Psoas muscle (tissue), 8 donors: ENCODE results near the gene EMC10. TPM values are rescaled to one million over a fixed set of nuclear protein-coding genes. Genes with fewer than 3 reads are reported as not detected.

Experiments used
- ATAC-seq, 4 donors: fragments of 200-7000 bp; cut with Tn5 transposase; one replicate each; pipeline ENCODE4 v1.9.1; 2020; ENCODE audit warnings: moderate library complexity in 3 of 4, mild to moderate bottlenecking in 2 of 4
- DNase-seq, 2 donors: peaks; one replicate each; pipeline ENCODE4 v3.0.0-alpha.2; 2020
- H3K27ac ChIP-seq: fragments of 200-600 bp; one replicate; pipeline ENCODE4 v1.8.0; 2022
- H3K27me3 ChIP-seq, 3 donors: fragments of 200-600 bp in 1 of 3; one replicate each; pipeline versions ENCODE4 v1.6.1 to v1.8.0; 2013 to 2022; ENCODE audit warnings: low read length in 2 of 3, mild to moderate bottlenecking in 2 of 3, moderate library complexity in 1 of 3; ENCODE audit not compliant: insufficient read depth in 3 of 3
- H3K36me3 ChIP-seq, 2 donors: fragments of 200-600 bp in 1 of 2; one replicate each; pipeline versions ENCODE4 v1.6.1 to v1.8.0; 2013 to 2022; ENCODE audit warnings: low read depth in 1 of 2, mild to moderate bottlenecking in 1 of 2, moderate library complexity in 1 of 2; ENCODE audit not compliant: insufficient read depth in 1 of 2
- H3K4me1 ChIP-seq: fragments of 200-600 bp; one replicate; pipeline ENCODE4 v1.8.0; 2022
- H3K4me3 ChIP-seq: fragments of 200-600 bp; one replicate; pipeline ENCODE4 v1.8.0; 2022; ENCODE audit warnings: mild to moderate bottlenecking
- H3K9me3 ChIP-seq: fragments of 200-600 bp; one replicate; pipeline ENCODE4 v1.8.0; 2022
- CTCF ChIP-seq: fragments of 200-600 bp; IDR thresholded peaks from one replicate; pipeline ENCODE4 v1.8.0; 2022; ENCODE audit warnings: antibody characterized with exemption
- WGBS, 3 donors: extraction: QIAGEN DNeasy Blood & Tissue Kit; methylation state at CpG; one replicate each; pipeline versions ENCODE4 v1.1.6 to v1.1.7; 2013; 5-methylcytosine and 5-hydroxymethylcytosine counted together
- intact Hi-C, 2 donors: fragments of 100-400 bp; cut with DNase I; formaldehyde crosslinking; loops; one replicate each; pipeline versions ENCODE4 v1.11.0 to v1.14.2; 2022
- polyA plus RNA-seq, 3 donors: library from polyadenylated mRNA; stranded (reverse); fragments of 200-250 nt; gene quantifications; one replicate each; pipeline ENCODE4 v1.2.3, GENCODE V29; 2013
- total RNA-seq, 4 donors: library from RNA; stranded (reverse); fragmentation: NEBNext Ultra II Directional in 2 of 4; extraction: Animal tissue kit (Norgen Biotek cat#: 25700) in 2 of 4; gene quantifications; one replicate each; pipeline versions ENCODE4 v1.2.1 to v1.2.4, GENCODE V29; 2021 to 2023
- donor health status: healthy with polysubstance abuse.
- donor health status: DM: no; HTN: no; CAD: no; lungs with moderate emphysema.
- donor health status: Bipolar disorder and iron deficiency.
- donor health status: healthy.
- donor health status: DM: yes; HTN: yes; CAD: no.
- donor health status: DM: no; HTN: no; CAD: no.
- donor health status: DM: no; HTN: no; CAD: no.
- donor health status: DM: yes; HTN: yes; CAD: no.

The EMC10 gene
- total and polyA plus RNA-seq, 7 donors, result 32.6 to 47.5 (median 37.6) TPM

- ATAC-seq, result peak; percentile 90 to 96 (median 94)
These were observed 34.9 kb downstream of the EMC10 start, which contains the start of gene JOSD2 for GRCh38 chr19:50511069-50511822. JOSD2 (minus strand) TSS chr19:50511191; CDS start chr19:50510431, 760 bp downstream.

GRCh38 chr19:50512112-50512998 lies 36.0 kb downstream of the EMC10 start:
- no peaks in the 10 kb centered on the region for H3K36me3 ChIP-seq
- TF ChIP-seq CTCF, result no peak
- H3K27me3 ChIP-seq, result peaks cover 0 to 15% (median 1%) of the 10 kb centered on the region in 3 donors
- peak overlapping the region; percentile 80 for H3K27ac ChIP-seq
- intact Hi-C loops, result loop anchor here in 1 of 2 donors (5.0 kb wide), 1 partner anchor 35 kb away; the partner anchor contains the start of genes EMC10 and GARIN5A
- ATAC-seq, result no peak
- no peaks in the 10 kb centered on the region for H3K9me3 ChIP-seq
- H3K4me3 ChIP-seq, result peak overlapping the region; percentile 88
- H3K4me1 ChIP-seq, result peaks cover 7% of the 10 kb centered on the region
- WGBS, 3 donors, result 88 to 89% (median 88%) methylated on average over 36 of the region's 36 CpGs
- DNase-seq, result no peak

More at GRCh38 chr19:50511069-50511822, 34.9 kb downstream of the EMC10 start, which contains the start of gene JOSD2:
- H3K27me3 ChIP-seq, result peaks cover 0 to 9% (median 0%) of the 10 kb centered on the region in 3 donors
- no peak for TF ChIP-seq CTCF
- H3K4me3 ChIP-seq, result peak within 1 kb of the TSS; percentile 88
- H3K4me1 ChIP-seq, result peaks cover 7% of the 10 kb centered on the region
- no peaks in the 10 kb centered on the region for H3K9me3 ChIP-seq
- H3K36me3 ChIP-seq, result peaks cover 0 to under 1% of the 10 kb centered on the region in 2 donors
- peak within 1 kb of the TSS; percentile 80 for H3K27ac ChIP-seq
- 1% methylated on average over 57 to 69 of the region's 69 CpGs for WGBS, 3 donors
- DNase-seq, result peak; percentile 99
- intact Hi-C loops, result loop anchor here in 1 of 2 donors (5.0 kb wide), 1 partner anchor 34 kb away; the partner anchor contains the start of genes EMC10 and GARIN5A

GRCh38 chr19:50512999-50513745 lies 36.9 kb downstream of the EMC10 start:
- H3K9me3 ChIP-seq, result no peaks in the 10 kb centered on the region
- no peak for DNase-seq
- WGBS, 3 donors, result 52 to 65% (median 55%) methylated on average over 12 of the region's 12 CpGs
- no peak overlapping the region for H3K27ac ChIP-seq
- intact Hi-C loops, result loop anchor here in 1 of 2 donors (5.0 kb wide), 1 partner anchor 36 kb away; the partner anchor contains the start of genes EMC10 and GARIN5A
- H3K36me3 ChIP-seq, result no peaks in the 10 kb centered on the region
- no peak for ATAC-seq
- peaks cover 7% of the 10 kb centered on the region for H3K4me1 ChIP-seq
- no peak for TF ChIP-seq CTCF
- H3K4me3 ChIP-seq, result no peak overlapping the region
- H3K27me3 ChIP-seq, result peaks cover 0 to 23% (median 3%) of the 10 kb centered on the region in 3 donors

- TF ChIP-seq CTCF, result no peak
- no peak for DNase-seq
These were observed 37.5 kb downstream of the EMC10 start, which contains the start of gene ASPDH for GRCh38 chr19:50513746-50514345. ASPDH (minus strand) TSS chr19:50513913; CDS start chr19:50513823, 90 bp downstream.

More at GRCh38 chr19:50513746-50514345, 37.5 kb downstream of the EMC10 start, which contains the start of gene ASPDH:
- H3K4me1 ChIP-seq, result peaks cover 7% of the 10 kb centered on the region
- 38 to 49% (median 48%) methylated on average over 13 to 22 of the region's 22 CpGs for WGBS, 3 donors
- no peaks in the 10 kb centered on the region for H3K9me3 ChIP-seq
- no peak for ATAC-seq
- H3K4me3 ChIP-seq, result no peak within 1 kb of the TSS
- intact Hi-C loops, result loop anchor here in 1 of 2 donors (5.0 kb wide), 1 partner anchor 37 kb away; the partner anchor contains the start of genes EMC10 and GARIN5A
- no peak within 1 kb of the TSS for H3K27ac ChIP-seq
- H3K36me3 ChIP-seq, result no peaks in the 10 kb centered on the region
- H3K27me3 ChIP-seq, result peaks cover 0 to 23% (median 3%) of the 10 kb centered on the region in 3 donors
